Endothelial cell of umbilical vein (primary cell): Measurements from ENCODE around the gene ZPLD1. TPM values are rescaled to one million over a fixed set of nuclear protein-coding genes. Genes with fewer than 3 reads are reported as not detected.
A peak's percentile ranks its signal among the peaks of the same experiment; 100 is the strongest.

ENCODE experiments used
- BruUV-seq: library from RNA; stranded (reverse); fragments of 400-500 nt; replicated peaks from 2 replicates; lab custom pipeline; 2021; lab: Mats Ljungman, UMichigan
- CTCF ChIA-PET: fragments of 300-600, 350-600 bp; sonication (Branson Sonifier 250); formaldehyde crosslinking; loops from one replicate; lab custom pipeline; 2021; ENCODE audit warnings: antibody characterized with exemption, inconsistent platforms; lab: Charles Lee
- POLR2A ChIA-PET: fragments of 300-600, 350-600 bp; sonication (Branson Sonifier 250); formaldehyde crosslinking; loops from one replicate; lab custom pipeline; 2021; ENCODE audit warnings: antibody characterized with exemption, inconsistent platforms; lab: Charles Lee
- DNase-seq: peaks from one replicate; pipeline ENCODE4 v3.0.0-alpha.2; 2011; ENCODE audit warnings: low read depth, low spot score
- FAIRE-seq: peaks from 2 replicates; lab custom pipeline; 2011; peaks lifted over from hg19 to GRCh38; lab: Jason Lieb, UNC
- H2AFZ ChIP-seq: 2 replicates; pipeline ENCODE4 v1.6.0; 2012; ENCODE audit warnings: low read depth, low read length, control low read depth, inconsistent platforms
- H3K27ac ChIP-seq: 2 replicates; pipeline ENCODE4 v1.5.1; 2011; ENCODE audit warnings: low read depth, mild to moderate bottlenecking, control low read depth, low read length, moderate library complexity; ENCODE audit not compliant: insufficient read depth
- H3K27me3 ChIP-seq, 2 experiments: 2 replicates each; pipeline versions ENCODE4 v1.6.0 to v1.6.1; 2011; ENCODE audit warnings: low read length in 2 of 2, mixed read lengths in 1 of 2; ENCODE audit not compliant: control insufficient read depth in 2 of 2, insufficient read depth in 2 of 2
- H3K36me3 ChIP-seq, 2 experiments: 2 replicates in 1 of 2; 3 replicates in 1 of 2; pipeline ENCODE4 v1.5.1; 2011; ENCODE audit warnings: low read length in 2 of 2, mild to moderate bottlenecking in 1 of 2, moderate library complexity in 1 of 2; ENCODE audit not compliant: control insufficient read depth in 2 of 2, insufficient read depth in 2 of 2; ENCODE audit errors: extremely low read depth in 1 of 2
- H3K4me1 ChIP-seq: 3 replicates; pipeline ENCODE4 v1.5.1; 2011; ENCODE audit warnings: mild to moderate bottlenecking, low read length; ENCODE audit not compliant: control insufficient read depth, insufficient read depth; ENCODE audit errors: extremely low read depth
- H3K4me2 ChIP-seq: 2 replicates; pipeline ENCODE4 v1.6.1; 2011; ENCODE audit warnings: low read length, control low read depth, mixed read lengths; ENCODE audit not compliant: insufficient read depth
- H3K4me3 ChIP-seq, 3 experiments: fragments of 200-600 bp in 1 of 3; sonication (generic), shearing (Covaris generic) in 1 of 3; replicated peaks in 1 of 3; 2 replicates each; pipeline ENCODE4 v1.5.1; 2011 to 2016; ENCODE audit warnings: control low read depth in 3 of 3, low read length in 3 of 3, mild to moderate bottlenecking in 2 of 3, inconsistent platforms in 1 of 3, low read depth in 1 of 3, moderate library complexity in 1 of 3; ENCODE audit not compliant: insufficient read depth in 1 of 3
- H3K79me2 ChIP-seq: 2 replicates; pipeline ENCODE4 v1.6.0; 2012; ENCODE audit warnings: low read length, inconsistent platforms; ENCODE audit not compliant: control insufficient read depth, insufficient read depth
- H3K9ac ChIP-seq: replicated peaks from 2 replicates; pipeline ENCODE3; 2011; ENCODE audit warnings: low read length, control low read depth; ENCODE audit not compliant: insufficient read depth; ENCODE audit errors: extremely low read depth
- H3K9me1 ChIP-seq: replicated peaks from 3 replicates; pipeline ENCODE4 v1.6.0; 2011; ENCODE audit warnings: mild to moderate bottlenecking, low read length; ENCODE audit not compliant: control insufficient read depth, insufficient read depth; ENCODE audit errors: extremely low read depth
- H3K9me3 ChIP-seq: replicated peaks from 2 replicates; pipeline ENCODE4 v1.5.1; 2012; ENCODE audit warnings: low read length, inconsistent platforms; ENCODE audit not compliant: control insufficient read depth, insufficient read depth
- H4K20me1 ChIP-seq: replicated peaks from 2 replicates; pipeline ENCODE3; 2011; ENCODE audit warnings: mild to moderate bottlenecking, low read length; ENCODE audit not compliant: control insufficient read depth, insufficient read depth; ENCODE audit errors: extremely low read depth
- EZH2 ChIP-seq: IDR thresholded peaks from 2 replicates; pipeline ENCODE4 v1.6.1; 2012; ENCODE audit warnings: borderline replicate concordance, low read depth, mild to moderate bottlenecking, moderate library complexity, low read length, inconsistent platforms; ENCODE audit not compliant: severe bottlenecking
- FOS ChIP-seq: IDR thresholded peaks from 2 replicates; pipeline ENCODE4 v1.6.1; 2011; ENCODE audit warnings: mild to moderate bottlenecking, low read length, moderate library complexity, borderline replicate concordance; ENCODE audit not compliant: insufficient read depth
- GATA2 ChIP-seq: IDR thresholded peaks from 2 replicates; pipeline ENCODE4 v1.7.0; 2011; ENCODE audit warnings: low read depth, mild to moderate bottlenecking, moderate library complexity, mixed read lengths, low read length; ENCODE audit not compliant: insufficient read length, insufficient read depth
- JUN ChIP-seq: IDR thresholded peaks from 2 replicates; pipeline ENCODE4 v1.6.1; 2011; ENCODE audit warnings: borderline replicate concordance, low read depth; ENCODE audit not compliant: insufficient read length, insufficient read depth
- MAX ChIP-seq: IDR thresholded peaks from 2 replicates; pipeline ENCODE4 v1.6.1; 2011; ENCODE audit not compliant: insufficient read depth, insufficient read length
- MYC ChIP-seq: IDR thresholded peaks from one replicate; pipeline ENCODE4 v1.6.1; 2011; ENCODE audit warnings: mild to moderate bottlenecking, low read depth, low read length
- POLR2A ChIP-seq: IDR thresholded peaks from 2 replicates; pipeline ENCODE4 v1.6.1; 2012; ENCODE audit warnings: low read depth, mild to moderate bottlenecking, control low read depth, low read length
- POLR2AphosphoS5 ChIP-seq: IDR thresholded peaks from 2 replicates; pipeline ENCODE4 v1.6.1; 2012; ENCODE audit warnings: low read depth, mild to moderate bottlenecking, control low read depth, low read length, moderate library complexity; ENCODE audit not compliant: insufficient read depth
- dilution Hi-C: fragments of 300-500 bp; cut with MboI; formaldehyde crosslinking; loops from one replicate; pipeline ENCODE4 v1.15.0; 2019; ENCODE audit warnings: low sequenced_read_pairs; ENCODE audit not compliant: extremely low pct_ligation_motif_present
- intact Hi-C: fragments of 100-400 bp; cut with micrococcal nuclease; formaldehyde crosslinking; loops from one replicate; pipeline ENCODE4 v1.10.0; 2022
- polyA plus RNA-seq, 4 experiments: library from polyadenylated mRNA; depleted of rRNA in 3 of 4; stranded (reverse) in 3 of 4; unstranded in 1 of 4; fragments of >200 nt; gene quantifications; 2 replicates each; pipeline versions ENCODE4 v1.2.1 to v1.2.3, GENCODE V29; 2011 to 2012; ENCODE audit warnings: missing spikeins in 1 of 4
- total RNA-seq: library from RNA; stranded (reverse); gene quantifications from 2 replicates; pipeline ENCODE4 v1.2.3, GENCODE V29; 2021
- TF ChIP-seq, protein P1 (sequence below), 2 donors: IDR thresholded peaks; 1 replicate in 1 of 2; 2 replicates in 1 of 2; pipeline ENCODE4 v1.5.1; 2011; ENCODE audit warnings: low read length in 2 of 2, mild to moderate bottlenecking in 2 of 2, moderate library complexity in 2 of 2, control low read depth in 1 of 2, inconsistent platforms in 1 of 2, low read depth in 1 of 2; ENCODE audit not compliant: insufficient read depth in 1 of 2; ENCODE audit errors: extremely low read depth in 1 of 2

Gene ZPLD1
- total and polyA plus RNA-seq, 2 donors (not counting 3 experiments of a cell fraction or from before 2014, with no cell fraction given), result not detected

DNA sequence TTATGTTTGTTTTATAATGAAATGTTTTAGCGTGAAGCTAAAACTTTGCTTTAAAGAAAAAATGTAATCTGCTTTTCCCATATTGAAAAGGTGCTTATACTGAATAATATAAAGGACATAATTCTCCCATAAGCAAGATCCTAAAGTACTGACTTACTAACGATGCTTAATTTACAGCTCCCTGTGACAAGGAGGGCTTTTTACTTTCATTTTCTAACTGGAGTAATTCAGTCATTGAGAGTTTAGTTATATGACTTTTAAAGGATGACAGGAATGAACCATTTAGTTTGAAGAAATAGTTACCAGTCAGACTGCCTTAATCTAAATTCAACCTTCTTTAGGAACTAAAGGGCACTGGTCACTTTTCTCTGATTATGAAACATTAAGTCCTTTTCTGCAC is 19.3 kb upstream of the ZPLD1 start:
- no TSS peak for BruUV-seq
- FAIRE-seq (no peak), DNase-seq (no peak)
- Histone ChIP-seq H3K4me1 (no peaks in the 10 kb centered on the region), H2AFZ (peak overlapping the region; percentile 54), H3K27me3 (peaks cover 0 to 1% of the 10 kb centered on the region in 2 experiments), H3K4me2 (peak overlapping the region; percentile 24), H3K9ac (no peak overlapping the region), H3K9me3 (no peaks in the 10 kb centered on the region), H3K4me3 (no peak overlapping the region), H3K36me3 (no peaks in the 10 kb centered on the region), H4K20me1 (no peaks in the 10 kb centered on the region), H3K27ac (no peak overlapping the region), H3K9me1 (no peaks in the 10 kb centered on the region), H3K79me2 (no peaks in the 10 kb centered on the region)
- TF ChIP-seq POLR2AphosphoS5 (no peak), FOS (no peak), POLR2A (no peak), MAX (no peak), EZH2 (no peak), MYC (no peak), JUN (no peak), GATA2 (no peak)
- TF ChIP-seq, protein P1, sequence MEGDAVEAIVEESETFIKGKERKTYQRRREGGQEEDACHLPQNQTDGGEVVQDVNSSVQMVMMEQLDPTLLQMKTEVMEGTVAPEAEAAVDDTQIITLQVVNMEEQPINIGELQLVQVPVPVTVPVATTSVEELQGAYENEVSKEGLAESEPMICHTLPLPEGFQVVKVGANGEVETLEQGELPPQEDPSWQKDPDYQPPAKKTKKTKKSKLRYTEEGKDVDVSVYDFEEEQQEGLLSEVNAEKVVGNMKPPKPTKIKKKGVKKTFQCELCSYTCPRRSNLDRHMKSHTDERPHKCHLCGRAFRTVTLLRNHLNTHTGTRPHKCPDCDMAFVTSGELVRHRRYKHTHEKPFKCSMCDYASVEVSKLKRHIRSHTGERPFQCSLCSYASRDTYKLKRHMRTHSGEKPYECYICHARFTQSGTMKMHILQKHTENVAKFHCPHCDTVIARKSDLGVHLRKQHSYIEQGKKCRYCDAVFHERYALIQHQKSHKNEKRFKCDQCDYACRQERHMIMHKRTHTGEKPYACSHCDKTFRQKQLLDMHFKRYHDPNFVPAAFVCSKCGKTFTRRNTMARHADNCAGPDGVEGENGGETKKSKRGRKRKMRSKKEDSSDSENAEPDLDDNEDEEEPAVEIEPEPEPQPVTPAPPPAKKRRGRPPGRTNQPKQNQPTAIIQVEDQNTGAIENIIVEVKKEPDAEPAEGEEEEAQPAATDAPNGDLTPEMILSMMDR (IDR thresholded peaks at IDR 0.05; ENCODE audit: extremely low read depth in 1 of 2, insufficient read depth in 1 of 2, low read depth in 1 of 2, low read length in 2 of 2), result no peak
- dilution Hi-C loops (no loop called here), intact Hi-C loops (no loop called here)
- ChIA-PET CTCF (interaction anchor here (1.2 to 2.6 kb wide), 4 partner anchors 8 to 22 kb away, joined by 3 to 8 read pairs (median 3); no protein-coding TSS in a partner anchor), POLR2A (no interaction called here)
